Measurements from ENCODE around the gene SEMA5B. TPM values are rescaled to one million over a fixed set of nuclear protein-coding genes. Genes with fewer than 3 reads are reported as not detected.

Gene SEMA5B
- total RNA-seq, 2 experiments from 2014 or later = 0.22 TPM; not detected in 1

DNA sequence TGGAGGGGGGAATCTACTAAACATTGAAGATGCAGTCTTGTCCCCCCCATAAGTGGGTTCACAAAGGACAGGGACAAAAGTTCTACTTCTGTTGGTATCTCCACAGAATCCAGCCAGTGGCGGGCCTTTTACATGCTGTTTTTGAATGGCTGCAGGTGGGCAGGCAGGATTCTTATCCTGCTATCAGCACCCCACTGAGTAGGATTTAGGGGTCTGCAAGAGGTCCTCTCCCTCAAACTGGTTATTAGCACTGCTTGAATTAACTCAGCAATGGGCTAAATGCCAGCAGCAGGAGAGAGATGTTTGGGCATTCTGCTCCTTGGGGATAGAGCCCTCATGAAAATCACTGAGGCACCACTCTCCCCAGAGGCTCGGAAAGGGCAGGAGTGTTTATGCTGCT is 40.3 kb downstream of the SEMA5B start:
- no peaks in the 10 kb centered on the region for H3K4me1 ChIP-seq (ENCODE audit: insufficient read depth, low read length)
- CTCF ChIA-PET = no interaction called here

DNA sequence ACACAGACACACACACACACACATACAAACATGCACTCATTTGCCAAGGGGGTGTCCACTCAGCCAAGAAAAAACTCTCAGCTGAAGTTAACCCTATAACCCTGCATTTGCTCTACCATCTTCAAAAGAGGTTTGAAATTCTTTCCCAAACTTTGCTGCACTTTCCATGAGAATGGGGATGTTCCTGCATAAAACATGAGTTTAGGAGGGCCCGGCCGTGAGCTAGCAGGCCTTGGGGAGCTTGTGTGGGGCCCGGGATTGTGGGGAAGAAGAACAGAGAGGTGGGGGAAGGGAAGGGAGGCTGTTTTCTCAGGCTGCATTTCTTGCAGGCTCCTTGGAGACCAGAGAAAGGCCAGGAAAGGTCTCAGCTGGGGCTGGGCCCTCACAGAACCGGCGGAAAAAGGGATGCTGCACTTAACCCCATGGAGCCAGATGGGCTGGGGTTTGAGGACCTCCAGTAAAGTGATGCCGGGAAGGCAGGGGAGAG is 40.8 kb downstream of the SEMA5B start:
- peaks cover 15 to 22% of the 10 kb centered on the region in 2 experiments for H3K27me3 ChIP-seq (ENCODE audit: control insufficient read depth in 1 of 2, insufficient read depth in 2 of 2, low read length in 2 of 2)
- Mint-ChIP-seq H3K36me3 (ENCODE audit: low read depth) (no peaks in the 10 kb centered on the region), H3K4me1 (ENCODE audit: low read depth) (no peaks in the 10 kb centered on the region), H3K27ac (no peak overlapping the region), H3K27me3 (peaks cover 35% of the 10 kb centered on the region), H3K4me3 (no peak overlapping the region), H3K9me3 (no peaks in the 10 kb centered on the region)
- intact Hi-C loops (cut with DNase I, micrococcal nuclease) = no loop called here
- ChIA-PET CTCF (no interaction called here), POLR2A (no interaction called here)
- no peaks in the 10 kb centered on the region for H3K9me3 ChIP-seq (ENCODE audit: control insufficient read depth in 1 of 2, insufficient read depth in 1 of 2, low read length in 2 of 2)
- TF ChIP-seq, protein P1, sequence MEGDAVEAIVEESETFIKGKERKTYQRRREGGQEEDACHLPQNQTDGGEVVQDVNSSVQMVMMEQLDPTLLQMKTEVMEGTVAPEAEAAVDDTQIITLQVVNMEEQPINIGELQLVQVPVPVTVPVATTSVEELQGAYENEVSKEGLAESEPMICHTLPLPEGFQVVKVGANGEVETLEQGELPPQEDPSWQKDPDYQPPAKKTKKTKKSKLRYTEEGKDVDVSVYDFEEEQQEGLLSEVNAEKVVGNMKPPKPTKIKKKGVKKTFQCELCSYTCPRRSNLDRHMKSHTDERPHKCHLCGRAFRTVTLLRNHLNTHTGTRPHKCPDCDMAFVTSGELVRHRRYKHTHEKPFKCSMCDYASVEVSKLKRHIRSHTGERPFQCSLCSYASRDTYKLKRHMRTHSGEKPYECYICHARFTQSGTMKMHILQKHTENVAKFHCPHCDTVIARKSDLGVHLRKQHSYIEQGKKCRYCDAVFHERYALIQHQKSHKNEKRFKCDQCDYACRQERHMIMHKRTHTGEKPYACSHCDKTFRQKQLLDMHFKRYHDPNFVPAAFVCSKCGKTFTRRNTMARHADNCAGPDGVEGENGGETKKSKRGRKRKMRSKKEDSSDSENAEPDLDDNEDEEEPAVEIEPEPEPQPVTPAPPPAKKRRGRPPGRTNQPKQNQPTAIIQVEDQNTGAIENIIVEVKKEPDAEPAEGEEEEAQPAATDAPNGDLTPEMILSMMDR (IDR thresholded peaks at IDR 0.05) = no peak
- H3K4me1 ChIP-seq (ENCODE audit: insufficient read depth, low read length) = no peaks in the 10 kb centered on the region
- H3K4me3 ChIP-seq (ENCODE audit: low read length) = no peak overlapping the region
- ATAC-seq (ENCODE audit: poor library complexity) = no peak
- no peak overlapping the region for H3K27ac ChIP-seq (ENCODE audit: low read depth in 1 of 2, low read length in 2 of 2)
- no peaks in the 10 kb centered on the region for H3K36me3 ChIP-seq (ENCODE audit: insufficient read depth, low read length)
- no peak for DNase-seq

More for the DNA sequence above, 40.3 kb downstream of the SEMA5B start:
- Histone ChIP-seq H3K36me3 (ENCODE audit: insufficient read depth, low read length) (no peaks in the 10 kb centered on the region), H3K4me3 (ENCODE audit: low read length) (no peak overlapping the region), H3K9me3 (ENCODE audit: control insufficient read depth in 1 of 2, insufficient read depth in 1 of 2, low read length in 2 of 2) (no peaks in the 10 kb centered on the region), H3K27me3 (ENCODE audit: control insufficient read depth in 1 of 2, insufficient read depth in 2 of 2, low read length in 2 of 2) (peaks cover 15 to 26% of the 10 kb centered on the region in 2 experiments), H3K27ac (ENCODE audit: low read depth in 1 of 2, low read length in 2 of 2) (no peak overlapping the region)
- TF ChIP-seq, protein P1 (IDR thresholded peaks at IDR 0.05) = no peak
- POLR2A ChIA-PET = no interaction called here
- Mint-ChIP-seq H3K4me3 (no peak overlapping the region), H3K36me3 (ENCODE audit: low read depth) (no peaks in the 10 kb centered on the region), H3K9me3 (no peaks in the 10 kb centered on the region), H3K4me1 (ENCODE audit: low read depth) (no peaks in the 10 kb centered on the region), H3K27me3 (peaks cover 40% of the 10 kb centered on the region), H3K27ac (no peak overlapping the region)
- DNase-seq (no peak), ATAC-seq (ENCODE audit: poor library complexity) (no peak)
- intact Hi-C loops (cut with DNase I, micrococcal nuclease) = no loop called here

DNA sequence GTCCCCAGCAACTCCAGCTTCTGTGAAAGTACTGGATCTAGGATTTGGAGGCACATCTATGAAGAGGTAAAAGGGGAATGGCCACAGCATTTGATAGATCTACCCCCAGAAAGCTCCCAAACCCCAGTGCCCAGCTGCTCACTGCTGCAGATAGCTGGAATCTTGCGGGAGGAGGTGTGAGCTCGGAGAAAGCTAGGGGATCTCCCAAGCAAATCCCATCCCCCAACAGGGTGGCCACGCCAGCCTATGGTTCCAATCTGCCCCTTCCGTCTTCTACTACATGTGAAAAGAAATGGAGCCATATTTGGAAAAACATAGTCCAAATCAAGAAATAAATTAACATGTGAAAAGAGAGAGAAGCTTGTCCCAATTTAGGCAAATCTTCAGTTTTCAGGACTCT is 42.0 kb downstream of the SEMA5B start:
- H3K4me1 ChIP-seq (ENCODE audit: insufficient read depth, low read length) = no peaks in the 10 kb centered on the region
- peaks cover 15 to 22% of the 10 kb centered on the region in 2 experiments for H3K27me3 ChIP-seq (ENCODE audit: control insufficient read depth in 1 of 2, insufficient read depth in 2 of 2, low read length in 2 of 2)
- Mint-ChIP-seq H3K36me3 (ENCODE audit: low read depth) (no peaks in the 10 kb centered on the region), H3K4me1 (ENCODE audit: low read depth) (no peaks in the 10 kb centered on the region), H3K27ac (no peak overlapping the region), H3K27me3 (peaks cover 27% of the 10 kb centered on the region), H3K4me3 (no peak overlapping the region), H3K9me3 (no peaks in the 10 kb centered on the region)
- ChIA-PET POLR2A (no interaction called here), CTCF (no interaction called here)
- DNase-seq (no peak), ATAC-seq (ENCODE audit: poor library complexity) (no peak)
- no peak overlapping the region for H3K4me3 ChIP-seq (ENCODE audit: low read length)
- TF ChIP-seq, protein P1 (IDR thresholded peaks at IDR 0.05) = no peak
- intact Hi-C loops (cut with DNase I, micrococcal nuclease) = no loop called here
- H3K9me3 ChIP-seq (ENCODE audit: control insufficient read depth in 1 of 2, insufficient read depth in 1 of 2, low read length in 2 of 2) = no peaks in the 10 kb centered on the region
- H3K36me3 ChIP-seq (ENCODE audit: insufficient read depth, low read length) = no peaks in the 10 kb centered on the region
- no peak overlapping the region for H3K27ac ChIP-seq (ENCODE audit: low read depth in 1 of 2, low read length in 2 of 2)
